ENCODE data around the gene ZSCAN2. TPM values are rescaled to one million over a fixed set of nuclear protein-coding genes. Genes with fewer than 3 reads are reported as not detected.

ZSCAN2 gene
- total RNA-seq (2022; extraction: Qiagen RNA extraction; ENCODE audit: low read depth), result 13.2 to 16.7 TPM (median 14.1 TPM) in 5 replicates

GRCh38 chr15:84600687-84601554 is at the start of gene ZSCAN2:
TSS of gene ZSCAN2 (plus strand) at chr15:84601009. CDS start at chr15:84603928, 2,919 bp downstream.

GRCh38 chr15:84653910-84654688 is 53.3 kb downstream of the ZSCAN2 start, which contains the start of gene WDR73:
TSS of gene WDR73 (minus strand) at chr15:84654283. CDS start at chr15:84654274, 9 bp downstream.

GRCh38 chr15:84658080-84658787 is 57.4 kb downstream of the ZSCAN2 start, which contains the start of gene NMB:
TSS of gene NMB (minus strand) at chr15:84658199. CDS start at chr15:84658152, 47 bp downstream.

Other genes starting within 250 kb of the ZSCAN2 start
- 38.4 to 51.1 TPM (median 40.9 TPM) in 5 replicates for gene WDR73, start 53.3 kb downstream of the ZSCAN2 start, total RNA-seq (2022; extraction: Qiagen RNA extraction; ENCODE audit: low read depth)
- gene NMB, start 57.2 kb downstream of the ZSCAN2 start, total RNA-seq (2022; extraction: Qiagen RNA extraction; ENCODE audit: low read depth), result 14.1 to 23.7 TPM (median 23.5 TPM) in 5 replicates
- 322 to 406 TPM (median 340 TPM) in 5 replicates for gene SEC11A, start 115.1 kb downstream of the ZSCAN2 start, total RNA-seq (2022; extraction: Qiagen RNA extraction; ENCODE audit: low read depth)
- gene ZNF592, start 147.6 kb downstream of the ZSCAN2 start, total RNA-seq (2022; extraction: Qiagen RNA extraction; ENCODE audit: low read depth), result 18.2 to 24.1 TPM (median 22.9 TPM) in 5 replicates
- 0.09 to 0.28 TPM (median 0.11 TPM) in 5 replicates for gene ALPK3, start 216.3 kb downstream of the ZSCAN2 start, total RNA-seq (2022; extraction: Qiagen RNA extraction; ENCODE audit: low read depth)